Panc1 (cell line): ENCODE measurements around the gene PLXNA2. TPM values are rescaled to one million over a fixed set of nuclear protein-coding genes. Genes with fewer than 3 reads are reported as not detected.
A peak's percentile ranks its signal among the peaks of the same experiment; 100 is the strongest.

Experiments
- ATAC-seq: fragments of 200-7000 bp; cut with Tn5 transposase; 2 replicates; pipeline ENCODE4 v1.9.1; 2020; ENCODE audit warnings: mild to moderate bottlenecking, moderate library complexity
- BruUV-seq: library from RNA; stranded (reverse); fragments of 400-500 nt; replicated peaks from 2 replicates; lab custom pipeline; 2021; lab: Mats Ljungman, UMichigan
- CTCF ChIA-PET: fragments of 300-600 bp; sonication (Branson Sonifier 250); formaldehyde crosslinking; loops from one replicate; lab custom pipeline; 2022; ENCODE audit warnings: antibody characterized with exemption; lab: Charles Lee
- POLR2A ChIA-PET: fragments of 300-600 bp; sonication (Branson Sonifier 250); formaldehyde crosslinking; loops from one replicate; lab custom pipeline; 2022; ENCODE audit warnings: antibody characterized with exemption; lab: Charles Lee
- DNase-seq: peaks from one replicate; pipeline ENCODE4 v3.0.0-alpha.2; 2010; ENCODE audit warnings: low read depth, low spot score
- H3K27ac ChIP-seq: 2 replicates; pipeline ENCODE4 v1.5.1; 2011; ENCODE audit warnings: mild to moderate bottlenecking, low read length, inconsistent platforms
- H3K27me3 ChIP-seq: fragments of 200-500 bp; sonication (Bioruptor generic); 2 replicates; pipeline ENCODE4 v1.6.0; 2014; ENCODE audit warnings: low read length, inconsistent platforms; ENCODE audit not compliant: control insufficient read depth, insufficient read depth
- H3K36me3 ChIP-seq: fragments of 200-500 bp; sonication (Bioruptor generic); 2 replicates; pipeline ENCODE4 v1.5.1; 2014; ENCODE audit warnings: inconsistent platforms, mild to moderate bottlenecking, low read length, moderate library complexity; ENCODE audit not compliant: control insufficient read depth, insufficient read depth
- H3K4me1 ChIP-seq: 2 replicates; pipeline ENCODE4 v1.5.1; 2011; ENCODE audit warnings: inconsistent platforms, mild to moderate bottlenecking, low read length, moderate library complexity; ENCODE audit not compliant: control insufficient read depth, insufficient read depth
- H3K4me3 ChIP-seq, 2 experiments: 2 replicates each; pipeline ENCODE4 v1.5.1; 2011 to 2012; ENCODE audit warnings: low read depth in 2 of 2, low read length in 2 of 2, mild to moderate bottlenecking in 2 of 2, inconsistent platforms in 1 of 2, moderate library complexity in 1 of 2
- H3K9me3 ChIP-seq: fragments of 200-500 bp; sonication (Bioruptor generic); 2 replicates; pipeline ENCODE4 v1.5.1; 2014; ENCODE audit warnings: low read depth, mild to moderate bottlenecking, inconsistent platforms, low read length, moderate library complexity; ENCODE audit not compliant: control insufficient read depth, insufficient read depth
- POLR2AphosphoS5 ChIP-seq: IDR thresholded peaks from 2 replicates; pipeline ENCODE4 v1.6.1; 2012; ENCODE audit warnings: mild to moderate bottlenecking, low read depth, low read length, moderate library complexity
- SIN3A ChIP-seq: IDR thresholded peaks from 2 replicates; pipeline ENCODE4 v1.6.1; 2012; ENCODE audit warnings: low read depth, mild to moderate bottlenecking, low read length, moderate library complexity, borderline replicate concordance; ENCODE audit not compliant: insufficient read depth
- TCF7L2 ChIP-seq: IDR thresholded peaks from 2 replicates; pipeline ENCODE4 v1.6.1; 2011; ENCODE audit warnings: mild to moderate bottlenecking, low read depth, low read length, inconsistent platforms
- in situ Hi-C: cut with HindIII; loops from 2 replicates; pipeline ENCODE4 v1.10.0; 2016; ENCODE audit warnings: low sequenced_read_pairs, low pct_unique_long_range_greater_than_20kb
- intact Hi-C: fragments of 100-400 bp; cut with micrococcal nuclease; formaldehyde crosslinking; loops from one replicate; pipeline ENCODE4 v1.10.0; 2022; ENCODE audit not compliant: unreplicated experiment
- total RNA-seq: library from RNA; stranded (reverse); gene quantifications from one replicate; pipeline ENCODE4 v1.2.1, GENCODE V29; 2021; ENCODE audit not compliant: unreplicated experiment
- TF ChIP-seq, protein P1 (sequence below), 2 experiments: IDR thresholded peaks; 2 replicates each; pipeline ENCODE4 v1.6.1; 2011 to 2012; ENCODE audit warnings: low read depth in 2 of 2, control low read depth in 1 of 2, low read length in 1 of 2, mild to moderate bottlenecking in 1 of 2, moderate library complexity in 1 of 2; ENCODE audit not compliant: insufficient read depth in 1 of 2
- TF ChIP-seq, protein P2 (sequence below): fragments of 450-650 bp; IDR thresholded peaks from 2 replicates; pipeline ENCODE4 v1.5.1; 2017; ENCODE audit warnings: mild to moderate bottlenecking

PLXNA2 gene
- total RNA-seq, 1 experiment from 2014 or later: 0.98 TPM

GRCh38 chr1:208085655-208086515 is 158.3 kb downstream of the PLXNA2 start:
- Histone ChIP-seq H3K27ac (no peak overlapping the region), H3K27me3 (no peaks in the 10 kb centered on the region), H3K4me1 (no peaks in the 10 kb centered on the region), H3K4me3 (peak overlapping the region in 1 of 2 experiments; percentile 14; a peak in 1 of 4 replicates), H3K9me3 (no peaks in the 10 kb centered on the region), H3K36me3 (no peaks in the 10 kb centered on the region)
- ATAC-seq (no peak), DNase-seq (no peak)
- in situ Hi-C loops: no loop called here
- BruUV-seq: no TSS peak
- TF ChIP-seq POLR2AphosphoS5: no peak
- TF ChIP-seq, protein P1, sequence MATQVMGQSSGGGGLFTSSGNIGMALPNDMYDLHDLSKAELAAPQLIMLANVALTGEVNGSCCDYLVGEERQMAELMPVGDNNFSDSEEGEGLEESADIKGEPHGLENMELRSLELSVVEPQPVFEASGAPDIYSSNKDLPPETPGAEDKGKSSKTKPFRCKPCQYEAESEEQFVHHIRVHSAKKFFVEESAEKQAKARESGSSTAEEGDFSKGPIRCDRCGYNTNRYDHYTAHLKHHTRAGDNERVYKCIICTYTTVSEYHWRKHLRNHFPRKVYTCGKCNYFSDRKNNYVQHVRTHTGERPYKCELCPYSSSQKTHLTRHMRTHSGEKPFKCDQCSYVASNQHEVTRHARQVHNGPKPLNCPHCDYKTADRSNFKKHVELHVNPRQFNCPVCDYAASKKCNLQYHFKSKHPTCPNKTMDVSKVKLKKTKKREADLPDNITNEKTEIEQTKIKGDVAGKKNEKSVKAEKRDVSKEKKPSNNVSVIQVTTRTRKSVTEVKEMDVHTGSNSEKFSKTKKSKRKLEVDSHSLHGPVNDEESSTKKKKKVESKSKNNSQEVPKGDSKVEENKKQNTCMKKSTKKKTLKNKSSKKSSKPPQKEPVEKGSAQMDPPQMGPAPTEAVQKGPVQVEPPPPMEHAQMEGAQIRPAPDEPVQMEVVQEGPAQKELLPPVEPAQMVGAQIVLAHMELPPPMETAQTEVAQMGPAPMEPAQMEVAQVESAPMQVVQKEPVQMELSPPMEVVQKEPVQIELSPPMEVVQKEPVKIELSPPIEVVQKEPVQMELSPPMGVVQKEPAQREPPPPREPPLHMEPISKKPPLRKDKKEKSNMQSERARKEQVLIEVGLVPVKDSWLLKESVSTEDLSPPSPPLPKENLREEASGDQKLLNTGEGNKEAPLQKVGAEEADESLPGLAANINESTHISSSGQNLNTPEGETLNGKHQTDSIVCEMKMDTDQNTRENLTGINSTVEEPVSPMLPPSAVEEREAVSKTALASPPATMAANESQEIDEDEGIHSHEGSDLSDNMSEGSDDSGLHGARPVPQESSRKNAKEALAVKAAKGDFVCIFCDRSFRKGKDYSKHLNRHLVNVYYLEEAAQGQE (IDR thresholded peaks at IDR 0.05; ENCODE audit: insufficient read depth in 1 of 2, low read depth in 2 of 2, low read length in 1 of 2): no peak
- no peak for TF ChIP-seq SIN3A
- TF ChIP-seq TCF7L2: no peak
- POLR2A ChIA-PET: interaction anchor here (0.5 to 0.7 kb wide), 2 partner anchors 14 to 289 kb away, joined by 3 to 7 read pairs; no protein-coding TSS in a partner anchor
- intact Hi-C loops: no loop called here
- CTCF ChIA-PET: interaction anchor here (0.7 kb wide), 1 partner anchor 166 kb away, joined by 6 read pairs; no protein-coding TSS in a partner anchor

- ChIA-PET CTCF (interaction anchor here (0.7 kb wide), 1 partner anchor 167 kb away, joined by 6 read pairs; no protein-coding TSS in a partner anchor), POLR2A (no interaction called here)
- no peak overlapping the region for H3K4me3 ChIP-seq
- H3K4me1 ChIP-seq: no peaks in the 10 kb centered on the region
- intact Hi-C loops: no loop called here
- no peak overlapping the region for H3K27ac ChIP-seq
- TF ChIP-seq, protein P1 (IDR thresholded peaks at IDR 0.05; ENCODE audit: insufficient read depth in 1 of 2, low read depth in 2 of 2, low read length in 1 of 2): no peak
- TF ChIP-seq POLR2AphosphoS5 (no peak), TCF7L2 (no peak), SIN3A (no peak)
- TF ChIP-seq, protein P2, sequence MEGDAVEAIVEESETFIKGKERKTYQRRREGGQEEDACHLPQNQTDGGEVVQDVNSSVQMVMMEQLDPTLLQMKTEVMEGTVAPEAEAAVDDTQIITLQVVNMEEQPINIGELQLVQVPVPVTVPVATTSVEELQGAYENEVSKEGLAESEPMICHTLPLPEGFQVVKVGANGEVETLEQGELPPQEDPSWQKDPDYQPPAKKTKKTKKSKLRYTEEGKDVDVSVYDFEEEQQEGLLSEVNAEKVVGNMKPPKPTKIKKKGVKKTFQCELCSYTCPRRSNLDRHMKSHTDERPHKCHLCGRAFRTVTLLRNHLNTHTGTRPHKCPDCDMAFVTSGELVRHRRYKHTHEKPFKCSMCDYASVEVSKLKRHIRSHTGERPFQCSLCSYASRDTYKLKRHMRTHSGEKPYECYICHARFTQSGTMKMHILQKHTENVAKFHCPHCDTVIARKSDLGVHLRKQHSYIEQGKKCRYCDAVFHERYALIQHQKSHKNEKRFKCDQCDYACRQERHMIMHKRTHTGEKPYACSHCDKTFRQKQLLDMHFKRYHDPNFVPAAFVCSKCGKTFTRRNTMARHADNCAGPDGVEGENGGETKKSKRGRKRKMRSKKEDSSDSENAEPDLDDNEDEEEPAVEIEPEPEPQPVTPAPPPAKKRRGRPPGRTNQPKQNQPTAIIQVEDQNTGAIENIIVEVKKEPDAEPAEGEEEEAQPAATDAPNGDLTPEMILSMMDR: no peak
- BruUV-seq: no TSS peak
- H3K9me3 ChIP-seq: no peaks in the 10 kb centered on the region
- in situ Hi-C loops: no loop called here
- H3K36me3 ChIP-seq: no peaks in the 10 kb centered on the region
- peaks cover 2% of the 10 kb centered on the region; the same call in 1 of the 2 replicates for H3K27me3 ChIP-seq
- no peak for DNase-seq
- no peak for ATAC-seq
Measured at GRCh38 chr1:208084764-208085163, 159.4 kb downstream of the PLXNA2 start.
